Lower leg skin (tissue), 3 donors: ENCODE results near the gene FANK1.

Source experiments
- CTCF ChIP-seq, 3 donors: fragments of 450-650 bp; IDR thresholded peaks; one replicate each; pipeline ENCODE4 v1.5.1; 2016; ENCODE audit warnings: antibody characterized with exemption in 3 of 3, mild to moderate bottlenecking in 3 of 3, moderate library complexity in 2 of 3
- POLR2A ChIP-seq, 2 donors: fragments of 450-650 bp; IDR thresholded peaks; one replicate each; pipeline ENCODE4 v1.6.1; 2016 to 2017; ENCODE audit warnings: antibody characterized with exemption in 2 of 2, mild to moderate bottlenecking in 1 of 2, moderate library complexity in 1 of 2

- TF ChIP-seq CTCF (IDR thresholded peaks at IDR 0.05) (no peak), POLR2A (IDR thresholded peaks at IDR 0.05) (no peak)
Measured at GRCh38 chr10:125951290-125951689, 54.9 kb downstream of the FANK1 start.
